ENCODE measurements around the gene NBEA.

The NBEA gene

DNA sequence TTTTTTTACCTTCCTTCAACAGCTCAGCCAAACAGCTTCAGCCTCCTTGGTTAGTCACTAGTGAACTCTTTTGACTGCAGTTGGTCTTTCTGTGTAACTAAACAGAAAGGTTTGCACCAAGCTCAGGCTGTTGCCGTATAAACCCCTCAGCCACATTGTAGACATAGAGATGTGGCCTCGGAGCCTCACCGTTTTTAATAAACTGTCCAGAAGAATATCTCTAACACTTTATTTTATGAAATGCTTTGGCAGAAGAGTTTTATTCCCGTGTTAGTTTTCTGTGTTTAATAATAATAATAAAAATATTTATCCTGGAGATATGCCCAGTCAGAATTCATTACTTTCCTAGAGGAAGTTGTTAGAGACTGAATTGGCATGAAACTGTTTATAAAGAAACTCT lies 706.1 kb downstream of the NBEA start:
- Histone ChIP-seq H3K36me3 (replicated peaks in 1 of 2; ENCODE audit: control insufficient read depth in 2 of 2, insufficient read depth in 2 of 2, low read length in 2 of 2) (no peaks in the 10 kb centered on the region), H4K91ac (ENCODE audit: low read depth, low read length, poor library complexity) (no peak overlapping the region), H2BK5ac (ENCODE audit: low read length) (no peak overlapping the region), H3K14ac (ENCODE audit: low read length) (no peak overlapping the region), H3K4me3 (ENCODE audit: low read length in 2 of 2) (no peak overlapping the region), H3K4ac (ENCODE audit: low read length) (no peak overlapping the region), H3K4me2 (ENCODE audit: insufficient read depth, low read length, poor library complexity, severe bottlenecking) (no peak overlapping the region), H3K27ac (replicated peaks; ENCODE audit: low read length) (no peak overlapping the region), H3K79me1 (ENCODE audit: low read depth, low read length) (no peaks in the 10 kb centered on the region), H2BK15ac (ENCODE audit: low read length) (no peak overlapping the region), H2BK12ac (ENCODE audit: low read length) (no peak overlapping the region), H3K9me3 (replicated peaks in 1 of 2; ENCODE audit: control insufficient read depth in 2 of 2, insufficient read depth in 1 of 2, low read depth in 1 of 2, low read length in 2 of 2) (no peaks in the 10 kb centered on the region), H2BK120ac (ENCODE audit: low read depth, low read length) (no peak overlapping the region), H3K23ac (ENCODE audit: low read depth, low read length, poor library complexity) (no peak overlapping the region), H2AFZ (ENCODE audit: low read length) (no peak overlapping the region), H3K4me1 (ENCODE audit: control insufficient read depth in 2 of 2, insufficient read depth in 1 of 2, low read depth in 1 of 2, low read length in 2 of 2) (peaks cover 3 to 14% of the 10 kb centered on the region in 2 donors), H2AK5ac (ENCODE audit: low read depth, low read length) (no peak overlapping the region), H3K18ac (ENCODE audit: low read length) (no peak overlapping the region), H4K8ac (ENCODE audit: low read depth, low read length) (no peak overlapping the region), H3K9ac (ENCODE audit: low read depth, low read length, poor library complexity) (no peak overlapping the region), H3K27me3 (ENCODE audit: control insufficient read depth in 3 of 3, insufficient read depth in 3 of 3, low read depth in 1 of 3, low read length in 3 of 3) (no peaks in the 10 kb centered on the region)
- WGBS, 2 donors (ENCODE audit: extremely low coverage in 2 of 2, insufficient read length in 2 of 2, insufficient replicate concordance in 1 of 2), result no CpG with 5 or more reads among the region's 4 CpGs
- DNase-seq (ENCODE audit: low spot score), result no peak

DNA sequence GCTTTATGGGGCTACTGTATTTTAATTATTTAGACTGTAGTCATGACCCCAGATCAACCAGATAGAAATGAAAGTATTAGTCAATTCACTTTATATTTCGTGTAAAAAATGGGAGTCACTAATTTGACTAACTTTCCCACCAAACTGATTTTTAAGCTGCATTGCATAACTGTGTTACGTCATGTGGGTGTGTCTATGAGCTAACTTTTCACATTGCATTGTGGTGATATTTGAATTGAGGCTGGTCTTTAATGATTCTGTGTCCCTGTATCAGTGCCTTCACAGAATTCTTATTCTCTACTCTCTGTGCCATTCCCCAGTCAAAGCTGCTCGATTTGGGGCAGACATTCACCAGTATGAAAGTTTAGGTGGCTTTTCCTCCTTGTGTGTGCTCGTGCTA lies 707.1 kb downstream of the NBEA start:
- no CpG with 5 or more reads among the region's 4 CpGs for WGBS, 2 donors (ENCODE audit: extremely low coverage in 2 of 2, insufficient read length in 2 of 2, insufficient replicate concordance in 1 of 2)
- H2BK12ac ChIP-seq (ENCODE audit: low read length), result no peak overlapping the region
- no peak overlapping the region for H4K8ac ChIP-seq (ENCODE audit: low read depth, low read length)
- no peaks in the 10 kb centered on the region for H3K36me3 ChIP-seq (replicated peaks in 1 of 2; ENCODE audit: control insufficient read depth in 2 of 2, insufficient read depth in 2 of 2, low read length in 2 of 2)
- no peaks in the 10 kb centered on the region for H3K9me3 ChIP-seq (replicated peaks in 1 of 2; ENCODE audit: control insufficient read depth in 2 of 2, insufficient read depth in 1 of 2, low read depth in 1 of 2, low read length in 2 of 2)
- H3K14ac ChIP-seq (ENCODE audit: low read length), result no peak overlapping the region
- no peak overlapping the region for H4K91ac ChIP-seq (ENCODE audit: low read depth, low read length, poor library complexity)
- no peak overlapping the region for H3K9ac ChIP-seq (ENCODE audit: low read depth, low read length, poor library complexity)
- H3K18ac ChIP-seq (ENCODE audit: low read length), result no peak overlapping the region
- DNase-seq (ENCODE audit: low spot score), result no peak
- no peak overlapping the region for H3K4me3 ChIP-seq (ENCODE audit: low read length in 2 of 2)
- H2AK5ac ChIP-seq (ENCODE audit: low read depth, low read length), result no peak overlapping the region
- no peak overlapping the region for H3K23ac ChIP-seq (ENCODE audit: low read depth, low read length, poor library complexity)
- no peak overlapping the region for H2BK15ac ChIP-seq (ENCODE audit: low read length)
- H2AFZ ChIP-seq (ENCODE audit: low read length), result no peak overlapping the region
- no peak overlapping the region for H3K4me2 ChIP-seq (ENCODE audit: insufficient read depth, low read length, poor library complexity, severe bottlenecking)
- H2BK120ac ChIP-seq (ENCODE audit: low read depth, low read length), result no peak overlapping the region
- peaks cover 0 to 2% (median 0%) of the 10 kb centered on the region in 3 experiments for H3K27me3 ChIP-seq (ENCODE audit: control insufficient read depth in 3 of 3, insufficient read depth in 3 of 3, low read depth in 1 of 3, low read length in 3 of 3)
- peaks cover 0 to 8% of the 10 kb centered on the region in 2 donors for H3K4me1 ChIP-seq (ENCODE audit: control insufficient read depth in 2 of 2, insufficient read depth in 1 of 2, low read depth in 1 of 2, low read length in 2 of 2)
- no peaks in the 10 kb centered on the region for H3K79me1 ChIP-seq (ENCODE audit: low read depth, low read length)
- no peak overlapping the region for H3K27ac ChIP-seq (replicated peaks; ENCODE audit: low read length)
- no peak overlapping the region for H3K4ac ChIP-seq (ENCODE audit: low read length)
- no peak overlapping the region for H2BK5ac ChIP-seq (ENCODE audit: low read length)

DNA sequence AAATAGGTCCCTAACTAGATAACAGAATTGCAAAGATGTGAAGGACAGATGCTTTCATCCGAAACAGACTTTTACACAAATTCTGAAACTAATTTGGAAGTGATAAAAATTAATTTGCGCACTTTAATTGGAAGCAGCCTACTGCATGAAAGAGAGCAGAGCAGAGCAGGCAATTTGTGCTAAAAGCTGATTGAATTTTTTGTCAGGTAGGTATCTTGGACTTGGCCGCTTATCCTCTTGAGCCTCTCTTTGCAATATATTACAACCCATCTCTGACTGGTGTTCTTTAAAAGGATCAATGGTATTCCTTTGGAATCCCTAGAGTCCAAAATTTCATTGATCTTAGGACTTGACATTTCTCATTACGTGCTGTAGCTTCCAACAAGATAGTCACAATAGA lies 717.7 kb downstream of the NBEA start:
- Histone ChIP-seq H3K4me2 (ENCODE audit: insufficient read depth, low read length, poor library complexity, severe bottlenecking) (no peak overlapping the region), H3K9ac (ENCODE audit: low read depth, low read length, poor library complexity) (no peak overlapping the region), H3K14ac (ENCODE audit: low read length) (no peak overlapping the region), H2BK15ac (ENCODE audit: low read length) (no peak overlapping the region), H2AFZ (ENCODE audit: low read length) (no peak overlapping the region), H3K9me3 (replicated peaks in 1 of 2; ENCODE audit: control insufficient read depth in 2 of 2, insufficient read depth in 1 of 2, low read depth in 1 of 2, low read length in 2 of 2) (no peaks in the 10 kb centered on the region), H4K91ac (ENCODE audit: low read depth, low read length, poor library complexity) (no peak overlapping the region), H3K23ac (ENCODE audit: low read depth, low read length, poor library complexity) (no peak overlapping the region), H2BK120ac (ENCODE audit: low read depth, low read length) (no peak overlapping the region), H3K79me1 (ENCODE audit: low read depth, low read length) (no peaks in the 10 kb centered on the region), H3K27ac (replicated peaks; ENCODE audit: low read length) (no peak overlapping the region), H3K4me1 (ENCODE audit: control insufficient read depth in 2 of 2, insufficient read depth in 1 of 2, low read depth in 1 of 2, low read length in 2 of 2) (no peaks in the 10 kb centered on the region), H2AK5ac (ENCODE audit: low read depth, low read length) (no peak overlapping the region), H3K4ac (ENCODE audit: low read length) (no peak overlapping the region), H2BK12ac (ENCODE audit: low read length) (no peak overlapping the region), H3K18ac (ENCODE audit: low read length) (no peak overlapping the region), H3K27me3 (ENCODE audit: control insufficient read depth in 3 of 3, insufficient read depth in 3 of 3, low read depth in 1 of 3, low read length in 3 of 3) (no peaks in the 10 kb centered on the region), H3K4me3 (ENCODE audit: low read length in 2 of 2) (no peak overlapping the region), H2BK5ac (ENCODE audit: low read length) (no peak overlapping the region), H3K36me3 (replicated peaks in 1 of 2; ENCODE audit: control insufficient read depth in 2 of 2, insufficient read depth in 2 of 2, low read length in 2 of 2) (no peaks in the 10 kb centered on the region), H4K8ac (ENCODE audit: low read depth, low read length) (no peak overlapping the region)
- no peak for DNase-seq (ENCODE audit: low spot score)
- WGBS, 2 donors (ENCODE audit: extremely low coverage in 2 of 2, insufficient read length in 2 of 2, insufficient replicate concordance in 1 of 2), result no CpG with 5 or more reads among the region's 4 CpGs

DNA sequence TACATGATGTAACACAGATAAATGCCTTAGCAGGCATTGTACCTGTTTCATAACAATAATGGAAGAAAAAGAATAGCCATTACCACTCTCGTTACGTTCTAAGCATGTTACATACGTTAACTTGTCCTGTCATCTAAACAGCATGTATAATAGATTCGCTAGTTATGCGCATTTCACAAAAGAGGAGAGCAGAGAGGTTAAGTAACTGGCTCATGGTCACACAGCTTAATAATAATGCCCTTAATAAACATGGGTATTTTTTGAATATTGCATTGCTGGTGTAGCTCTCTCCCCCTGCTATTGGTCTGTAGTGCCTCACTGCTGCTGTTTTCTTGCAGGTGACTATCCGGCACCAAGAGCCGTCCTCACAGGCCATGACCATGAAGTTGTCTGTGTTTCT lies 722.7 kb downstream of the NBEA start:
- Histone ChIP-seq H3K27me3 (ENCODE audit: control insufficient read depth in 3 of 3, insufficient read depth in 3 of 3, low read depth in 1 of 3, low read length in 3 of 3) (no peaks in the 10 kb centered on the region), H2AFZ (ENCODE audit: low read length) (no peak overlapping the region), H2BK15ac (ENCODE audit: low read length) (no peak overlapping the region), H3K9ac (ENCODE audit: low read depth, low read length, poor library complexity) (no peak overlapping the region), H3K36me3 (replicated peaks in 1 of 2; ENCODE audit: control insufficient read depth in 2 of 2, insufficient read depth in 2 of 2, low read length in 2 of 2) (peaks cover 0 to 4% of the 10 kb centered on the region in 2 donors), H2BK120ac (ENCODE audit: low read depth, low read length) (no peak overlapping the region), H4K8ac (ENCODE audit: low read depth, low read length) (no peak overlapping the region), H4K91ac (ENCODE audit: low read depth, low read length, poor library complexity) (no peak overlapping the region), H3K27ac (replicated peaks; ENCODE audit: low read length) (no peak overlapping the region), H3K79me1 (ENCODE audit: low read depth, low read length) (no peaks in the 10 kb centered on the region), H3K18ac (ENCODE audit: low read length) (no peak overlapping the region), H3K4me3 (ENCODE audit: low read length in 2 of 2) (no peak overlapping the region), H3K14ac (ENCODE audit: low read length) (no peak overlapping the region), H3K4ac (ENCODE audit: low read length) (no peak overlapping the region), H3K4me2 (ENCODE audit: insufficient read depth, low read length, poor library complexity, severe bottlenecking) (no peak overlapping the region), H2AK5ac (ENCODE audit: low read depth, low read length) (no peak overlapping the region), H2BK5ac (ENCODE audit: low read length) (no peak overlapping the region), H3K9me3 (replicated peaks in 1 of 2; ENCODE audit: control insufficient read depth in 2 of 2, insufficient read depth in 1 of 2, low read depth in 1 of 2, low read length in 2 of 2) (peaks cover 0 to 2% of the 10 kb centered on the region in 2 donors), H2BK12ac (ENCODE audit: low read length) (no peak overlapping the region), H3K4me1 (ENCODE audit: control insufficient read depth in 2 of 2, insufficient read depth in 1 of 2, low read depth in 1 of 2, low read length in 2 of 2) (no peaks in the 10 kb centered on the region), H3K23ac (ENCODE audit: low read depth, low read length, poor library complexity) (no peak overlapping the region)
- WGBS, 2 donors (ENCODE audit: extremely low coverage in 2 of 2, insufficient read length in 2 of 2, insufficient replicate concordance in 1 of 2), result no CpG with 5 or more reads among the region's 7 CpGs
- no peak for DNase-seq (ENCODE audit: low spot score)
